GM23338 (cell line): ENCODE measurements around the gene SWT1. TPM values are rescaled to one million over a fixed set of nuclear protein-coding genes. Genes with fewer than 3 reads are reported as not detected.

ENCODE experiments used
- ATAC-seq: fragments of 200-7000 bp; cut with Tn5 transposase; 3 replicates; pipeline ENCODE4 v1.9.1; 2020
- DNase-seq: peaks from one replicate; pipeline ENCODE4 v3.0.0-alpha.2; 2015; ENCODE audit warnings: low spot score
- H2AFZ ChIP-seq: fragments of 200-600 bp; sonication (generic); 2 replicates; pipeline ENCODE4 v1.8.0; 2016; ENCODE audit warnings: antibody characterized with exemption, mild to moderate bottlenecking, moderate library complexity
- H3F3A ChIP-seq: fragments of 200-600 bp; sonication (generic); replicated peaks from 2 replicates; pipeline ENCODE4 v1.8.0; 2017; ENCODE audit warnings: antibody characterized with exemption, mixed run types, low read depth
- H3K27ac ChIP-seq: fragments of 200-600 bp; sonication (generic); 2 replicates; pipeline ENCODE4 v1.6.1; 2016; ENCODE audit warnings: low read depth
- H3K27me3 ChIP-seq: fragments of 200-600 bp; sonication (generic); 2 replicates; pipeline ENCODE4 v1.8.0; 2016; ENCODE audit warnings: mild to moderate bottlenecking, mixed run types, moderate library complexity; ENCODE audit not compliant: insufficient read depth
- H3K36me3 ChIP-seq: fragments of 200-600 bp; sonication (generic); 2 replicates; pipeline ENCODE4 v1.8.0; 2016; ENCODE audit warnings: mild to moderate bottlenecking; ENCODE audit not compliant: insufficient read depth
- H3K4me1 ChIP-seq: fragments of 200-600 bp; sonication (generic); 2 replicates; pipeline ENCODE4 v1.8.0; 2016; ENCODE audit warnings: mild to moderate bottlenecking, moderate library complexity; ENCODE audit not compliant: insufficient read depth
- H3K4me2 ChIP-seq: fragments of 200-600 bp; sonication (generic); 2 replicates; pipeline ENCODE4 v1.7.1; 2017; ENCODE audit warnings: mixed run types
- H3K4me3 ChIP-seq: fragments of 200-600 bp; sonication (generic); 2 replicates; pipeline ENCODE4 v1.6.1; 2016; ENCODE audit warnings: mixed run types
- H3K79me2 ChIP-seq: fragments of 200-600 bp; sonication (generic); replicated peaks from 2 replicates; pipeline ENCODE4 v1.8.0; 2017; ENCODE audit warnings: mild to moderate bottlenecking; ENCODE audit not compliant: insufficient read depth
- H3K9me2 ChIP-seq: fragments of 200-600 bp; sonication (generic); 2 replicates; pipeline ENCODE4 v1.8.0; 2017; ENCODE audit not compliant: insufficient read depth
- H4K20me1 ChIP-seq: fragments of 200-600 bp; sonication (generic); replicated peaks from 2 replicates; pipeline ENCODE4 v1.8.0; 2017; ENCODE audit warnings: mild to moderate bottlenecking; ENCODE audit not compliant: insufficient read depth
- H3K27ac Mint-ChIP-seq: 2 replicates; pipeline ENCODE4 v1.8.0; 2020; ENCODE audit warnings: inconsistent platforms, mild to moderate bottlenecking, moderate library complexity, mixed read lengths
- H3K27me3 Mint-ChIP-seq: 3 replicates; pipeline ENCODE4 v1.8.0; 2022; ENCODE audit warnings: low read depth, mild to moderate bottlenecking, moderate library complexity, mixed read lengths, inconsistent platforms; ENCODE audit not compliant: insufficient read depth, poor library complexity
- H3K36me3 Mint-ChIP-seq: 3 replicates; pipeline ENCODE4 v1.8.0; 2021; ENCODE audit warnings: low read depth, mild to moderate bottlenecking, inconsistent platforms, moderate library complexity, mixed read lengths
- H3K4me1 Mint-ChIP-seq: 3 replicates; pipeline ENCODE4 v1.8.0; 2020; ENCODE audit warnings: mild to moderate bottlenecking, inconsistent platforms, mixed read lengths
- H3K4me3 Mint-ChIP-seq: 3 replicates; pipeline ENCODE4 v1.8.0; 2021; ENCODE audit warnings: moderate library complexity, mild to moderate bottlenecking, inconsistent platforms, mixed read lengths
- H3K9me3 Mint-ChIP-seq: 3 replicates; pipeline ENCODE4 v1.8.0; 2020; ENCODE audit warnings: moderate library complexity, mild to moderate bottlenecking, inconsistent platforms, mixed read lengths
- CREB1 ChIP-seq: fragments of 250-450 bp; sonication (Bioruptor Pico); IDR thresholded peaks from 2 replicates; pipeline ENCODE4 v1.5.0; 2020; ENCODE audit warnings: low read depth, mild to moderate bottlenecking, moderate library complexity
- EZH2phosphoT487 ChIP-seq: fragments of 200-600 bp; sonication (generic); IDR thresholded peaks from one replicate; pipeline ENCODE4 v1.8.1; 2018; ENCODE audit warnings: antibody characterized with exemption; ENCODE audit not compliant: unreplicated experiment
- STAT1 ChIP-seq: IDR thresholded peaks from one replicate; pipeline ENCODE4 v1.6.1; 2016; ENCODE audit warnings: antibody characterized with exemption; ENCODE audit not compliant: unreplicated experiment
- ZNF331 ChIP-seq: fragments of 250-450 bp; sonication (Bioruptor Pico); IDR thresholded peaks from 2 replicates; pipeline ENCODE4 v1.5.0; 2020; ENCODE audit warnings: low read depth, mild to moderate bottlenecking, moderate library complexity
- polyA plus RNA-seq: library from polyadenylated mRNA; unstranded; fragments of >200 nt; fragmentation: Nextera tagmentation; extraction: Ambion mirVana; gene quantifications from 2 replicates; pipeline ENCODE4 v1.2.1, GENCODE V29; 2016
- total RNA-seq: library from RNA; depleted of rRNA; stranded (reverse); fragments of >200 nt; shearing (Covaris generic); gene quantifications from 2 replicates; pipeline ENCODE4 v1.2.3, GENCODE V29; 2014
- TF ChIP-seq, protein P1 (sequence below): fragments of 250-450 bp; sonication (Bioruptor Pico); IDR thresholded peaks from 2 replicates; pipeline ENCODE4 v1.5.0; 2020; ENCODE audit warnings: mild to moderate bottlenecking, moderate library complexity
- TF ChIP-seq, protein P2 (sequence below): IDR thresholded peaks from 2 replicates; pipeline ENCODE4 v1.6.1; 2016; ENCODE audit warnings: antibody characterized with exemption
- TF ChIP-seq, protein P3 (sequence below), 2 experiments: fragments of 200-600 bp in 1 of 2; sonication (generic) in 1 of 2; conservative IDR thresholded peaks; 2 replicates each; pipeline versions ENCODE4 v1.5.1 to v1.6.1; 2016 to 2017; ENCODE audit warnings: antibody characterized with exemption in 2 of 2, low read depth in 2 of 2, mild to moderate bottlenecking in 2 of 2, moderate library complexity in 1 of 2

SWT1 gene
- total and polyA plus RNA-seq, 2 experiments from 2014 or later, result 3.6 to 5.7 TPM

DNA sequence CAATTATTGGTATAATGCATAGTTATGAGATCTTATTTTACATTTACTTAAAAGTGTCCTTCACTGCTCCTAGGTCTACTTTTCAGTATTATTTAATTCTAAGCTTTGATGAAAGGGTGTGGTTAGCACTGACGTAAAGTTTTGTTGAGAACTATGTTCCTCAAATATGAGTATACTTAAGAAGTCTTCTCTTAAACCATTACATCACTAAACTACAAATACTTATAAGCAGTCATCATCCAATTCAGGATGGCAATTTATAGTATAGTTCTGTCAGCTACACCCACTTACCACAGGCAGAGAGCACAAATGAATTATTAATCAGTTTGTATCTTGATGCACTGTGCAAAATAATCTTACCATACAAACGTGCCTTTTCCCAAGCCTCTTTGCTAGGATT, 27.3 kb upstream of the SWT1 start:
- Histone ChIP-seq H4K20me1 (no peaks in the 10 kb centered on the region), H3K4me3 (no peak overlapping the region), H3K36me3 (peaks cover 7% of the 10 kb centered on the region; the same call in 1 of the 2 replicates), H3K79me2 (no peaks in the 10 kb centered on the region), H3K27me3 (no peaks in the 10 kb centered on the region), H3K4me1 (no peaks in the 10 kb centered on the region), H2AFZ (no peak overlapping the region), H3K27ac (no peak overlapping the region), H3K9me2 (no peaks in the 10 kb centered on the region), H3F3A (no peaks in the 10 kb centered on the region), H3K4me2 (no peak overlapping the region)
- H3K36me3 Mint-ChIP-seq, result peaks cover 42% of the 10 kb centered on the region
- H3K9me3 Mint-ChIP-seq, result peaks cover 9% of the 10 kb centered on the region; the same call in 2 of the 3 replicates
- H3K4me1 Mint-ChIP-seq, result no peaks in the 10 kb centered on the region
- TF ChIP-seq CREB1 (CRISPR knock-in tag) (no peak), STAT1 (no peak), ZNF331 (CRISPR knock-in tag) (no peak), EZH2phosphoT487 (no peak)
- TF ChIP-seq, protein P1, sequence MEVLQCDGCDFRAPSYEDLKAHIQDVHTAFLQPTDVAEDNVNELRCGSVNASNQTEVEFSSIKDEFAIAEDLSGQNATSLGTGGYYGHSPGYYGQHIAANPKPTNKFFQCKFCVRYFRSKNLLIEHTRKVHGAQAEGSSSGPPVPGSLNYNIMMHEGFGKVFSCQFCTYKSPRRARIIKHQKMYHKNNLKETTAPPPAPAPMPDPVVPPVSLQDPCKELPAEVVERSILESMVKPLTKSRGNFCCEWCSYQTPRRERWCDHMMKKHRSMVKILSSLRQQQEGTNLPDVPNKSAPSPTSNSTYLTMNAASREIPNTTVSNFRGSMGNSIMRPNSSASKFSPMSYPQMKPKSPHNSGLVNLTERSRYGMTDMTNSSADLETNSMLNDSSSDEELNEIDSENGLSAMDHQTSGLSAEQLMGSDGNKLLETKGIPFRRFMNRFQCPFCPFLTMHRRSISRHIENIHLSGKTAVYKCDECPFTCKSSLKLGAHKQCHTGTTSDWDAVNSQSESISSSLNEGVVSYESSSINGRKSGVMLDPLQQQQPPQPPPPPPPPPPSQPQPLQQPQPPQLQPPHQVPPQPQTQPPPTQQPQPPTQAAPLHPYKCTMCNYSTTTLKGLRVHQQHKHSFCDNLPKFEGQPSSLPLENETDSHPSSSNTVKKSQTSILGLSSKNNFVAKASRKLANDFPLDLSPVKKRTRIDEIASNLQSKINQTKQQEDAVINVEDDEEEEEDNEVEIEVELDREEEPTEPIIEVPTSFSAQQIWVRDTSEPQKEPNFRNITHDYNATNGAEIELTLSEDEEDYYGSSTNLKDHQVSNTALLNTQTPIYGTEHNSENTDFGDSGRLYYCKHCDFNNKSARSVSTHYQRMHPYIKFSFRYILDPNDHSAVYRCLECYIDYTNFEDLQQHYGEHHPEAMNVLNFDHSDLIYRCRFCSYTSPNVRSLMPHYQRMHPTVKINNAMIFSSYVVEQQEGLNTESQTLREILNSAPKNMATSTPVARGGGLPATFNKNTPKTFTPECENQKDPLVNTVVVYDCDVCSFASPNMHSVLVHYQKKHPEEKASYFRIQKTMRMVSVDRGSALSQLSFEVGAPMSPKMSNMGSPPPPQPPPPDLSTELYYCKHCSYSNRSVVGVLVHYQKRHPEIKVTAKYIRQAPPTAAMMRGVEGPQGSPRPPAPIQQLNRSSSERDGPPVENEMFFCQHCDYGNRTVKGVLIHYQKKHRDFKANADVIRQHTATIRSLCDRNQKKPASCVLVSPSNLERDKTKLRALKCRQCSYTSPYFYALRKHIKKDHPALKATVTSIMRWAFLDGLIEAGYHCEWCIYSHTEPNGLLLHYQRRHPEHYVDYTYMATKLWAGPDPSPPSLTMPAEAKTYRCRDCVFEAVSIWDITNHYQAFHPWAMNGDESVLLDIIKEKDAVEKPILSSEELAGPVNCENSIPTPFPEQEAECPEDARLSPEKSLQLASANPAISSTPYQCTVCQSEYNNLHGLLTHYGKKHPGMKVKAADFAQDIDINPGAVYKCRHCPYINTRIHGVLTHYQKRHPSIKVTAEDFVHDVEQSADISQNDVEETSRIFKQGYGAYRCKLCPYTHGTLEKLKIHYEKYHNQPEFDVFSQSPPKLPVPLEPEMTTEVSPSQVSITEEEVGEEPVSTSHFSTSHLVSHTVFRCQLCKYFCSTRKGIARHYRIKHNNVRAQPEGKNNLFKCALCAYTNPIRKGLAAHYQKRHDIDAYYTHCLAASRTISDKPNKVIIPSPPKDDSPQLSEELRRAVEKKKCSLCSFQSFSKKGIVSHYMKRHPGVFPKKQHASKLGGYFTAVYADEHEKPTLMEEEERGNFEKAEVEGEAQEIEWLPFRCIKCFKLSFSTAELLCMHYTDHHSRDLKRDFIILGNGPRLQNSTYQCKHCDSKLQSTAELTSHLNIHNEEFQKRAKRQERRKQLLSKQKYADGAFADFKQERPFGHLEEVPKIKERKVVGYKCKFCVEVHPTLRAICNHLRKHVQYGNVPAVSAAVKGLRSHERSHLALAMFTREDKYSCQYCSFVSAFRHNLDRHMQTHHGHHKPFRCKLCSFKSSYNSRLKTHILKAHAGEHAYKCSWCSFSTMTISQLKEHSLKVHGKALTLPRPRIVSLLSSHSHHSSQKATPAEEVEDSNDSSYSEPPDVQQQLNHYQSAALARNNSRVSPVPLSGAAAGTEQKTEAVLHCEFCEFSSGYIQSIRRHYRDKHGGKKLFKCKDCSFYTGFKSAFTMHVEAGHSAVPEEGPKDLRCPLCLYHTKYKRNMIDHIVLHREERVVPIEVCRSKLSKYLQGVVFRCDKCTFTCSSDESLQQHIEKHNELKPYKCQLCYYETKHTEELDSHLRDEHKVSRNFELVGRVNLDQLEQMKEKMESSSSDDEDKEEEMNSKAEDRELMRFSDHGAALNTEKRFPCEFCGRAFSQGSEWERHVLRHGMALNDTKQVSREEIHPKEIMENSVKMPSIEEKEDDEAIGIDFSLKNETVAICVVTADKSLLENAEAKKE (CRISPR knock-in tag), result no peak
- TF ChIP-seq, protein P2, sequence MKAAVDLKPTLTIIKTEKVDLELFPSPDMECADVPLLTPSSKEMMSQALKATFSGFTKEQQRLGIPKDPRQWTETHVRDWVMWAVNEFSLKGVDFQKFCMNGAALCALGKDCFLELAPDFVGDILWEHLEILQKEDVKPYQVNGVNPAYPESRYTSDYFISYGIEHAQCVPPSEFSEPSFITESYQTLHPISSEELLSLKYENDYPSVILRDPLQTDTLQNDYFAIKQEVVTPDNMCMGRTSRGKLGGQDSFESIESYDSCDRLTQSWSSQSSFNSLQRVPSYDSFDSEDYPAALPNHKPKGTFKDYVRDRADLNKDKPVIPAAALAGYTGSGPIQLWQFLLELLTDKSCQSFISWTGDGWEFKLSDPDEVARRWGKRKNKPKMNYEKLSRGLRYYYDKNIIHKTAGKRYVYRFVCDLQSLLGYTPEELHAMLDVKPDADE, result no peak
- TF ChIP-seq, protein P3, sequence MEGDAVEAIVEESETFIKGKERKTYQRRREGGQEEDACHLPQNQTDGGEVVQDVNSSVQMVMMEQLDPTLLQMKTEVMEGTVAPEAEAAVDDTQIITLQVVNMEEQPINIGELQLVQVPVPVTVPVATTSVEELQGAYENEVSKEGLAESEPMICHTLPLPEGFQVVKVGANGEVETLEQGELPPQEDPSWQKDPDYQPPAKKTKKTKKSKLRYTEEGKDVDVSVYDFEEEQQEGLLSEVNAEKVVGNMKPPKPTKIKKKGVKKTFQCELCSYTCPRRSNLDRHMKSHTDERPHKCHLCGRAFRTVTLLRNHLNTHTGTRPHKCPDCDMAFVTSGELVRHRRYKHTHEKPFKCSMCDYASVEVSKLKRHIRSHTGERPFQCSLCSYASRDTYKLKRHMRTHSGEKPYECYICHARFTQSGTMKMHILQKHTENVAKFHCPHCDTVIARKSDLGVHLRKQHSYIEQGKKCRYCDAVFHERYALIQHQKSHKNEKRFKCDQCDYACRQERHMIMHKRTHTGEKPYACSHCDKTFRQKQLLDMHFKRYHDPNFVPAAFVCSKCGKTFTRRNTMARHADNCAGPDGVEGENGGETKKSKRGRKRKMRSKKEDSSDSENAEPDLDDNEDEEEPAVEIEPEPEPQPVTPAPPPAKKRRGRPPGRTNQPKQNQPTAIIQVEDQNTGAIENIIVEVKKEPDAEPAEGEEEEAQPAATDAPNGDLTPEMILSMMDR (conservative IDR thresholded peaks at IDR 0.05; ENCODE audit: low read depth in 2 of 2), result no peak
- ATAC-seq (no peak), DNase-seq (no peak)
- H3K4me3 Mint-ChIP-seq, result no peak overlapping the region
- no peak overlapping the region for H3K27ac Mint-ChIP-seq
- H3K27me3 Mint-ChIP-seq, result no peaks in the 10 kb centered on the region
